Heart right ventricle (tissue), 16 donors: ENCODE data around the gene CYP19A1. TPM values are rescaled to one million over a fixed set of nuclear protein-coding genes. Genes with fewer than 3 reads are reported as not detected.

Source experiments
- ATAC-seq, 8 donors: fragments of 200-7000 bp; cut with Tn5 transposase; one replicate each; pipeline ENCODE4 v1.9.1; 2020; ENCODE audit warnings: mild to moderate bottlenecking in 8 of 8, moderate library complexity in 8 of 8, moderate number of reproducible peaks in 1 of 8
- DNase-seq, 2 donors: peaks; one replicate each; pipeline ENCODE4 v3.0.0-alpha.2; 2020
- H3K27ac ChIP-seq, 10 donors: fragments of 200-600 bp; sonication (generic) in 2 of 10; one replicate each; pipeline versions ENCODE4 v1.5.0 to v1.8.0; 2020 to 2022; ENCODE audit warnings: mild to moderate bottlenecking in 3 of 10
- H3K27me3 ChIP-seq, 7 donors: fragments of 200-600 bp; one replicate each; pipeline ENCODE4 v1.8.0; 2021 to 2022; ENCODE audit warnings: mild to moderate bottlenecking in 2 of 7
- H3K36me3 ChIP-seq, 9 donors: fragments of 200-600 bp; sonication (generic) in 1 of 9; one replicate each; pipeline versions ENCODE4 v1.5.0 to v1.8.0; 2020 to 2022; ENCODE audit warnings: mild to moderate bottlenecking in 2 of 9
- H3K4me1 ChIP-seq, 9 donors: fragments of 200-600 bp; sonication (generic) in 1 of 9; one replicate each; pipeline versions ENCODE4 v1.5.0 to v1.8.0; 2020 to 2022; ENCODE audit warnings: mild to moderate bottlenecking in 4 of 9
- H3K4me3 ChIP-seq, 10 donors: fragments of 200-600 bp; sonication (generic) in 2 of 10; one replicate each; pipeline versions ENCODE4 v1.5.0 to v1.8.0; 2020 to 2022; ENCODE audit warnings: mild to moderate bottlenecking in 7 of 10, moderate library complexity in 2 of 10
- H3K9me3 ChIP-seq, 11 donors: fragments of 200-600 bp in 10 of 11; sonication (generic) in 2 of 11; one replicate each; pipeline versions ENCODE4 v1.5.0 to v1.8.0; 2013 to 2022; ENCODE audit warnings: mild to moderate bottlenecking in 2 of 11, control low read depth in 1 of 11, moderate library complexity in 1 of 11
- CTCF ChIP-seq, 9 donors: fragments of 200-600 bp; sonication (generic) in 2 of 9; IDR thresholded peaks; one replicate each; pipeline versions ENCODE4 v1.5.0 to v1.8.0; 2021 to 2022; ENCODE audit warnings: antibody characterized with exemption in 9 of 9, mild to moderate bottlenecking in 5 of 9, moderate library complexity in 1 of 9
- WGBS, 2 donors: extraction: QIAGEN DNeasy Blood & Tissue Kit; methylation state at CpG; one replicate each; pipeline ENCODE4 v1.1.7; 2013; ENCODE audit warnings: inconsistent platforms in 1 of 2; 5-methylcytosine and 5-hydroxymethylcytosine counted together
- intact Hi-C, 10 donors: fragments of 100-400 bp; cut with DNase I; formaldehyde crosslinking; loops; one replicate each; pipeline versions ENCODE4 v1.11.1 to v1.14.2; 2022
- polyA plus RNA-seq, 2 donors: library from polyadenylated mRNA; stranded (reverse); fragments of 200-250 nt; gene quantifications; one replicate each; pipeline ENCODE4 v1.2.3, GENCODE V29; 2013
- total RNA-seq, 10 donors: library from RNA; stranded (reverse); fragmentation: NEBNext Ultra II Directional in 3 of 10; extraction: Animal tissue kit (Norgen Biotek cat#: 25700) in 3 of 10; gene quantifications; one replicate each; pipeline versions ENCODE4 v1.2.1 to v1.2.4, GENCODE V29; 2021 to 2023
- donor health status: Arrhythmogenic right ventricular cardiomyopathy.
- donor health status: ischemic (EF 13 %, LVEDD 7.1; RV severe dilation, severe dysfunction).
- donor health status: healthy with polysubstance abuse.
- donor health status: DM: no; HTN: yes; CAD: no.
- donor health status: DM: no; HTN: no; CAD: no.
- donor health status: ischemic (EF 25% LVEDD 6.9; RV normal size, moderate dysfunction).
- donor health status: ischemic (EF 25% LVEDD 5.7; RV mildly dilated, moderate dysfunction).
- donor health status: healthy.
- donor health status: DM: yes; HTN: yes; CAD: no.
- donor health status: Ischemic cardiomyopathy.
- donor health status: ischemic (EF 35%, LVEDD 5.7; RV mildly dilated, moderate dysfunction).
- donor health status: nonischemic (EF 11% LVEDD 7.7; RV severe dilation, severe dysfunction).
- donor health status: DM: yes; HTN: yes; CAD: no.
- donor health status: PGD.
- donor health status: ischemic (EF 29% LVEDD 5.4; RV normal size, mild dysfunction).
- donor health status: nonischemic (EF 23%, LVEDD 6.1; RV moderate dilation, normal function).

Gene CYP19A1
- total and polyA plus RNA-seq, 12 donors: 0.26 to 1.9 (median 0.68) TPM; not detected in 3

DNA sequence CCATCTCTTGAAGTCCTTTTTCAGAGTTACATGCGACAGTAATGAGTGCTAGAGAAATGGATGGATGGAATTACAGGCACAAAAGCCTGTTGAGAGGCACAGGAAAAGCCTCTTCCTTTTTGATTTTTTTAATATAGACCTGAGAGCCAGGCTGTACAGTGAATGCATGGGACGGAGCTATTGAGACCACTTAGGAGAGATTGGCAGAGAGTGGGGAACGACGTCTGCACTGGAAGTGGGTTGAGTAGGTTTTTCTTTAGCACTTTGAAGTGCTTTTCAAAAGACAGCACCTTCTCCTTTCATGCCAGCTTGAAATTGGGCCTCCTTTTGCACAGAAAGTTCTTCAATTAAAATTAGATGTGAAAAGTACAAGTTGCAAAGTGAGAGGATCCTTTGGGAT, 40.0 kb upstream of the CYP19A1 start:
- Histone ChIP-seq H3K27me3 (no peaks in the 10 kb centered on the region), H3K36me3 (no peaks in the 10 kb centered on the region), H3K9me3 (no peaks in the 10 kb centered on the region), H3K4me1 (peaks cover 0 to 17% (median 8%) of the 10 kb centered on the region in 9 donors), H3K4me3 (no peak overlapping the region), H3K27ac (no peak overlapping the region)
- intact Hi-C loops: loop anchor here in 1 of 10 donors (2.0 kb wide), 1 partner anchor 92 kb away; no protein-coding TSS in a partner anchor
- ATAC-seq: no peak
- no peak for TF ChIP-seq CTCF (IDR thresholded peaks at IDR 0.05)
- WGBS, 2 donors: 75 to 90% methylated on average over 4 of the region's 4 CpGs
- DNase-seq: no peak

- TF ChIP-seq CTCF (IDR thresholded peaks at IDR 0.05): no peak
- no peaks in the 10 kb centered on the region for H3K36me3 ChIP-seq
- H3K4me3 ChIP-seq: no peak overlapping the region
- ATAC-seq (no peak), DNase-seq (no peak)
- no peaks in the 10 kb centered on the region for H3K9me3 ChIP-seq
- no peaks in the 10 kb centered on the region for H3K27me3 ChIP-seq
- intact Hi-C loops: no loop called here
- WGBS, 2 donors: 90 to 94% methylated on average over 15 of the region's 15 CpGs
- H3K4me1 ChIP-seq: peaks cover 0 to 17% (median 8%) of the 10 kb centered on the region in 9 donors
- H3K27ac ChIP-seq: no peak overlapping the region
Measured at GRCh38 chr15:51377038-51377786, 38.8 kb upstream of the CYP19A1 start.

GRCh38 chr15:51375966-51376640, 37.7 kb upstream of the CYP19A1 start:
- H3K27ac ChIP-seq: no peak overlapping the region
- H3K4me1 ChIP-seq: peaks cover 0 to 15% (median 6%) of the 10 kb centered on the region in 9 donors
- 79 to 88% methylated on average over 3 of the region's 3 CpGs for WGBS, 2 donors
- TF ChIP-seq CTCF (IDR thresholded peaks at IDR 0.05): no peak
- DNase-seq (no peak), ATAC-seq (no peak)
- intact Hi-C loops: no loop called here
- H3K36me3 ChIP-seq: no peaks in the 10 kb centered on the region
- H3K4me3 ChIP-seq: no peak overlapping the region
- H3K27me3 ChIP-seq: no peaks in the 10 kb centered on the region
- H3K9me3 ChIP-seq: no peaks in the 10 kb centered on the region

DNA sequence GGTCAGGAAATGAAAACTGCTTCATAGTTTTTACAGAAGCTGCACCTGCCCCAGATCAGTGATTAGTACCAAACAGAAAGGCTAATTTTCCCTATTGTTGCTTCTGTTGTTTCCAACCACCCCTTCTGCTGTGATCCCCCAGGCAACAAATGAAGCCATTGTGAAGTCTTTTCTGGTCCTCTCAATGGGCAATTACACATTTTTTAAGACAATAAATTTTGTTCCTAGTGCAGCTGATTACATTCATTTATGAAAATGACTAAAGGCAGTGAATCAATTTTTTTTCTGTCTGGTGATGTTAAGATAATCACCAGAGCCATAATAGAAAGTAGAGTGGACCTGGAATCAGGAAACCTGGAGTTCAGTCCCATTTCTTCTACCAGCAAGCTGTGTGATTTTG, 35.7 kb upstream of the CYP19A1 start:
- ATAC-seq: no peak
- DNase-seq: no peak
- peaks cover 0 to 2% (median 0%) of the 10 kb centered on the region in 9 donors for H3K4me1 ChIP-seq
- no peaks in the 10 kb centered on the region for H3K9me3 ChIP-seq
- no peak for TF ChIP-seq CTCF (IDR thresholded peaks at IDR 0.05)
- no peaks in the 10 kb centered on the region for H3K27me3 ChIP-seq
- no peak overlapping the region for H3K27ac ChIP-seq
- intact Hi-C loops: loop anchor here in 2 of 10 donors (5.0 kb wide), 2 partner anchors 42 to 77 kb away; no protein-coding TSS in a partner anchor
- no peaks in the 10 kb centered on the region for H3K36me3 ChIP-seq
- no peak overlapping the region for H3K4me3 ChIP-seq
